Adipocyte (in vitro differentiated cells): ENCODE data around the gene C11orf21.

Experiments
- DNase-seq: peaks from one replicate; pipeline ENCODE4 v3.0.0-alpha.2; 2015; ENCODE audit warnings: low read depth
- H3K27me3 ChIP-seq: replicated peaks from 2 replicates; pipeline ENCODE4 v1.7.0; 2013; ENCODE audit warnings: mild to moderate bottlenecking, low read length, moderate library complexity; ENCODE audit not compliant: control insufficient read depth, insufficient read depth
- H3K36me3 ChIP-seq: 2 replicates; pipeline ENCODE4 v1.7.0; 2013; ENCODE audit warnings: low read length, mild to moderate bottlenecking, moderate library complexity; ENCODE audit not compliant: control insufficient read depth, insufficient read depth, severe bottlenecking
- H3K4me1 ChIP-seq: 2 replicates; pipeline ENCODE4 v1.7.0; 2013; ENCODE audit warnings: mild to moderate bottlenecking, low read length, moderate library complexity; ENCODE audit not compliant: control insufficient read depth, insufficient read depth
- H3K4me3 ChIP-seq: 2 replicates; pipeline ENCODE4 v1.7.0; 2013; ENCODE audit warnings: mild to moderate bottlenecking, low read length, moderate library complexity
- H3K9ac ChIP-seq: 2 replicates; pipeline ENCODE4 v1.7.0; 2013; ENCODE audit warnings: mild to moderate bottlenecking, low read length, moderate library complexity
- H3K9me3 ChIP-seq: 2 replicates; pipeline ENCODE4 v1.7.0; 2013; ENCODE audit warnings: mild to moderate bottlenecking, low read length, moderate library complexity; ENCODE audit not compliant: control insufficient read depth

C11orf21 gene

GRCh38 chr11:2248762-2249161 is 53.0 kb downstream of the C11orf21 start:
- no peak for DNase-seq
- Histone ChIP-seq H3K9ac (no peak overlapping the region), H3K36me3 (no peaks in the 10 kb centered on the region), H3K4me3 (no peak overlapping the region), H3K4me1 (no peaks in the 10 kb centered on the region), H3K27me3 (peaks cover 38% of the 10 kb centered on the region), H3K9me3 (peaks cover 7% of the 10 kb centered on the region)

- Histone ChIP-seq H3K9ac (no peak overlapping the region), H3K4me3 (no peak overlapping the region), H3K36me3 (no peaks in the 10 kb centered on the region), H3K9me3 (peaks cover 12% of the 10 kb centered on the region), H3K27me3 (peaks cover 38% of the 10 kb centered on the region), H3K4me1 (no peaks in the 10 kb centered on the region)
- DNase-seq, result no peak
Measured at GRCh38 chr11:2248242-2248641, 53.5 kb downstream of the C11orf21 start.

- no peak overlapping the region for H3K9ac ChIP-seq
- no peak for DNase-seq
Measured at GRCh38 chr11:2247496-2247895, 54.2 kb downstream of the C11orf21 start.

More at GRCh38 chr11:2247496-2247895, 54.2 kb downstream of the C11orf21 start:
- Histone ChIP-seq H3K4me3 (no peak overlapping the region), H3K4me1 (no peaks in the 10 kb centered on the region), H3K27me3 (peaks cover 38% of the 10 kb centered on the region), H3K36me3 (no peaks in the 10 kb centered on the region), H3K9me3 (peaks cover 19% of the 10 kb centered on the region)
